WTC11 (cell line): ENCODE data around the gene CABP2.
A peak's percentile ranks its signal among the peaks of the same experiment; 100 is the strongest.

ENCODE experiments used
- ATF1 ChIP-seq: sonication (generic); formaldehyde crosslinking; IDR thresholded peaks from 2 replicates; pipeline ENCODE4 v1.8.1; 2023; ENCODE audit warnings: mild to moderate bottlenecking, moderate library complexity, missing genetic modification reagents
- CBFB ChIP-seq: sonication (generic); formaldehyde crosslinking; IDR thresholded peaks from 2 replicates; pipeline ENCODE4 v1.8.1; 2022; ENCODE audit warnings: mild to moderate bottlenecking, low read depth, missing genetic modification reagents
- CTCF ChIP-seq: fragments of 200-600 bp; IDR thresholded peaks from 2 replicates; pipeline ENCODE4 v1.8.0; 2022; ENCODE audit warnings: antibody characterized with exemption
- HMGXB4 ChIP-seq: sonication (generic); formaldehyde crosslinking; IDR thresholded peaks from 2 replicates; pipeline ENCODE4 v1.8.1; 2023; ENCODE audit warnings: mild to moderate bottlenecking, moderate library complexity, missing genetic modification reagents
- JUN ChIP-seq: sonication (generic); formaldehyde crosslinking; IDR thresholded peaks from 2 replicates; pipeline ENCODE4 v1.8.0; 2023; ENCODE audit warnings: mild to moderate bottlenecking, missing genetic modification reagents
- KAT7 ChIP-seq: sonication (generic); formaldehyde crosslinking; IDR thresholded peaks from 2 replicates; pipeline ENCODE4 v1.8.1; 2023; ENCODE audit warnings: missing genetic modification reagents, mild to moderate bottlenecking, borderline replicate concordance
- PREB ChIP-seq: sonication (generic); formaldehyde crosslinking; IDR thresholded peaks from 2 replicates; pipeline ENCODE4 v1.8.1; 2022; ENCODE audit warnings: mild to moderate bottlenecking, missing genetic modification reagents, moderate library complexity, borderline replicate concordance
- SP1 ChIP-seq: sonication (generic); formaldehyde crosslinking; conservative IDR thresholded peaks from 2 replicates; pipeline ENCODE4 v1.8.1; 2022; ENCODE audit warnings: missing genetic modification reagents
- TEAD1 ChIP-seq: sonication (generic); formaldehyde crosslinking; IDR thresholded peaks from 2 replicates; pipeline ENCODE4 v1.8.0; 2022; ENCODE audit warnings: mild to moderate bottlenecking, missing genetic modification reagents
- ZNF121 ChIP-seq: sonication (generic); formaldehyde crosslinking; IDR thresholded peaks from 2 replicates; pipeline ENCODE4 v1.8.0; 2023; ENCODE audit warnings: missing genetic modification reagents
- ZNF425 ChIP-seq: fragments of 250-450 bp; sonication (Bioruptor Pico); conservative IDR thresholded peaks from 2 replicates; pipeline ENCODE4 v1.9.0; 2021; ENCODE audit warnings: mild to moderate bottlenecking

- 0 out of 2 replicates have a peak, but pooled peaks have one; percentile 39 for TF ChIP-seq CTCF
- TF ChIP-seq ZNF425 (CRISPR knock-in tag), result no peak
- TF ChIP-seq CBFB (CRISPR knock-in tag), result no peak
- no peak for TF ChIP-seq PREB (CRISPR knock-in tag)
- TF ChIP-seq HMGXB4 (CRISPR knock-in tag), result no peak
- no peak for TF ChIP-seq KAT7 (CRISPR knock-in tag)
- no peak for TF ChIP-seq ZNF121 (CRISPR knock-in tag)
- no peak for TF ChIP-seq ATF1 (CRISPR knock-in tag)
- no peak for TF ChIP-seq TEAD1
- TF ChIP-seq SP1 (CRISPR knock-in tag), result no peak
- no peak for TF ChIP-seq JUN (CRISPR knock-in tag)
Observed at GRCh38 chr11:67572747-67573419, 49.6 kb upstream of the CABP2 start.
